Ovary (tissue), 3 donors: ENCODE results near the gene VAMP4.

Experiments
- EP300 ChIP-seq: sonication (generic); formaldehyde crosslinking; IDR thresholded peaks from one replicate; pipeline ENCODE4 v1.6.1; 2017; ENCODE audit warnings: antibody characterized with exemption
- POLR2A ChIP-seq: fragments of 450-650 bp; IDR thresholded peaks from one replicate; pipeline ENCODE4 v1.6.1; 2017; ENCODE audit warnings: antibody characterized with exemption, mild to moderate bottlenecking, moderate library complexity
- TF ChIP-seq, protein P1 (sequence below), 3 donors: fragments of 450-650 bp in 2 of 3; fragments of 200-600 bp in 1 of 3; IDR thresholded peaks; one replicate each; pipeline versions ENCODE4 v1.5.1 to v1.8.0; 2016 to 2022; ENCODE audit warnings: antibody characterized with exemption in 3 of 3, mild to moderate bottlenecking in 1 of 3
- donor health status: DM: no; HTN: no; CAD: no.

DNA sequence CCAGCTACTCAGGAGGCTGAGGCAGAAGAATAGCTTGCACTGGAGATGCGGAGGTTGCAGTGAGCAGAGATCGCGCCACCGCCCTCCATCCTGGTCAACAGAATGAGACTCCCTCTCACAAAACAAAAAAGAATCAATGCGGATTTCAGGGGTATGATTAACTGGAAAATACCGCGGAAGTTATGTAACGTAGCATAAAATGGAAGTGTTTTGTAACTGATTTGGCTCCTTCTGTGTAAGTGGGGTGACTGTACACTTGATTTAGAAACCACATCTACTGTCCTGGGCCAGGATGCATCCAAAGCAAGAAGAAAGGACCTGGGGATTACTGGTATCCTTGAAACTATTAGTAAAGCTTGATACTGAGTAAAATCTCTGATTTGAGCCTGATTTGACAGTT lies 3.1 kb upstream of the VAMP4 start:
- TF ChIP-seq, protein P1, sequence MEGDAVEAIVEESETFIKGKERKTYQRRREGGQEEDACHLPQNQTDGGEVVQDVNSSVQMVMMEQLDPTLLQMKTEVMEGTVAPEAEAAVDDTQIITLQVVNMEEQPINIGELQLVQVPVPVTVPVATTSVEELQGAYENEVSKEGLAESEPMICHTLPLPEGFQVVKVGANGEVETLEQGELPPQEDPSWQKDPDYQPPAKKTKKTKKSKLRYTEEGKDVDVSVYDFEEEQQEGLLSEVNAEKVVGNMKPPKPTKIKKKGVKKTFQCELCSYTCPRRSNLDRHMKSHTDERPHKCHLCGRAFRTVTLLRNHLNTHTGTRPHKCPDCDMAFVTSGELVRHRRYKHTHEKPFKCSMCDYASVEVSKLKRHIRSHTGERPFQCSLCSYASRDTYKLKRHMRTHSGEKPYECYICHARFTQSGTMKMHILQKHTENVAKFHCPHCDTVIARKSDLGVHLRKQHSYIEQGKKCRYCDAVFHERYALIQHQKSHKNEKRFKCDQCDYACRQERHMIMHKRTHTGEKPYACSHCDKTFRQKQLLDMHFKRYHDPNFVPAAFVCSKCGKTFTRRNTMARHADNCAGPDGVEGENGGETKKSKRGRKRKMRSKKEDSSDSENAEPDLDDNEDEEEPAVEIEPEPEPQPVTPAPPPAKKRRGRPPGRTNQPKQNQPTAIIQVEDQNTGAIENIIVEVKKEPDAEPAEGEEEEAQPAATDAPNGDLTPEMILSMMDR (IDR thresholded peaks at IDR 0.05), result no peak
- TF ChIP-seq EP300 (no peak), POLR2A (no peak)
